GM21381 (cell line): ENCODE data around the gene ADA.
"Not testable (repeated sequence)": the region's sequence is repeated elsewhere in the genome, so short reads cannot be mapped to it uniquely, and the experiment has no call there.

Experiments used
- ATAC-seq: cut with Tn5 transposase; IDR thresholded peaks from one replicate; pipeline ENCODE4 v1.9.1; 2021; ENCODE audit warnings: mild to moderate bottlenecking, moderate library complexity; ENCODE audit not compliant: unreplicated experiment

Gene ADA

DNA sequence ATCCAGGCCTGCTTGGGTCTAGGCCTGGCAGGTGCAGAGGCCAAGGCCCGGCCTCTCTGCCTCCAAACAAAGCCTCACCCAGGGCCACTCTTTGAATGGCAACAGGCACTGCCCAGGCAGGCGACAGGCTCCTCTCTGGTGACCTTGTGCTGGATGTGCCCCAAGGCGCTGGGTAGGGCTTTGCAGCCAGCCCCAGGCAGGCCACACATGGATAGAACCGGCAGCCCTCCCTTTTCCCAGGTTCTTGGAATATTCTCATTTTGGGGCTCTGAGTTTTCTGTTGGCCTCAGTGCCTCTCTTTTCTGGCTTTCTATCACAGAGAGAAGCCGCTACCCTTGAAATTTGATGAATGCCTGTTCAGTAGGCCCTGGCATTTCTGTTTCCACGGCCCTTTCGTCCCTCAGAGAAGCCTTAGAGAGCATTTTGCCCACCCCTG lies 50.2 kb downstream of the ADA start:
- no peak for ATAC-seq

DNA sequence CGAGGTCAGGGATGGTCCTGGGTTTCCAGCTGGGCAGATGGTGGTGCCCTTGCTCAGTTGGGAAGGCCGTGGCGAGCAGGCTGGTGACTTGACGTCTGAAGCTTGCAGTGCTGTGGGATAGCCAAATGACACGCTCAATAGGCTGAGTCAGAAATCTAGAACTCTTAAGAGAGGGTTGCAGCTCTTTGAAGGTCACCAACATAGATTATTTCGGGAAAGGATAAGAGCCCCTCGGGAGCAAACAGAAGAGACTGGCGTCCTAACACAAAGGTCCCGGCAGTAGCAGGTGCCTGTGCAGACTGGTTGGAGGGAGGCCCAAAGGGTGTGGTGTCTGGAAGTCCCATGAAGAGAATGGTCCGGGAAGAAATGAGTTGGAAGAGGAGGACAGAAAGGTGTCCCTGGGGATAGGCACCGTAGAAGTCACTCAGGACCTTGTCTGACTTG lies 50.7 kb downstream of the ADA start:
- no peak for ATAC-seq

DNA sequence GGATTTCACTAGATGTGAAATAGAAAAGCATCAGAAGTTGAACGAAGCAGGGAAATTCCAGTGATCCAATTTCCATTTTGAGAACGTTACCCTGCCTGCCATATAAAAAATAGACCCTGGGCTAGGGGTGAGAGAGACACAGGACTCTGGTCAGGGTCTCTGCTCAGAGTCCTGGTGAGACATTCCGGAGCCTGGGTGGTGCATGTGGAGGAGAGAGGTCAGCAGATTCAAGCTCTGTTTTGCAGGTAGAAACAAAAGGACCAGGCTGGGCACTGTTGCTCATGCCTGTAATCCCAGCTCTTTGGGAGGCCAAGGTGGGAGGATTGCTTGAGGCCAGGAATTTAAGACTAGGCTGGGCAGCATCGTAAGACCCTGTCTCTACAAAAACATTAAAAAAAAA lies 51.2 kb downstream of the ADA start:
- no peak for ATAC-seq

DNA sequence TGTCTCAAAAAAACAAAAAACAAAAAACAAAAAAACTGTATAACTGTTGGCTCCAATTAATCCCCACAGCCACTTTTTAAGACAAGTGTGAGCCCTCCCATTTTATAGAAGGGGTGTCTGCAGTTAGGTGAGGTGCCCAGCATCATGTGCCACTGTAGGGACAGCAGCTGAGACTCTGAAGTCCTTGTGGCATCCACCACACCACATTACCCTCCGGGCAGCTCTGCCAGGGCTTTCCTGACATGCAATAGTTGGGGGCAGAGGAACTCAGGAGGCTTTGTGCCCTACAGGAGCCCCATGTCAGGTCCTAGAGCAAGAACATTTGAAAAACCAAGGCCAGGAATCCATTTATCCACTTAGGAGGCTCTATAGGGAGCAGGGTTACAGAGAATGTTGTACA lies 51.8 kb downstream of the ADA start:
- ATAC-seq: no peak

DNA sequence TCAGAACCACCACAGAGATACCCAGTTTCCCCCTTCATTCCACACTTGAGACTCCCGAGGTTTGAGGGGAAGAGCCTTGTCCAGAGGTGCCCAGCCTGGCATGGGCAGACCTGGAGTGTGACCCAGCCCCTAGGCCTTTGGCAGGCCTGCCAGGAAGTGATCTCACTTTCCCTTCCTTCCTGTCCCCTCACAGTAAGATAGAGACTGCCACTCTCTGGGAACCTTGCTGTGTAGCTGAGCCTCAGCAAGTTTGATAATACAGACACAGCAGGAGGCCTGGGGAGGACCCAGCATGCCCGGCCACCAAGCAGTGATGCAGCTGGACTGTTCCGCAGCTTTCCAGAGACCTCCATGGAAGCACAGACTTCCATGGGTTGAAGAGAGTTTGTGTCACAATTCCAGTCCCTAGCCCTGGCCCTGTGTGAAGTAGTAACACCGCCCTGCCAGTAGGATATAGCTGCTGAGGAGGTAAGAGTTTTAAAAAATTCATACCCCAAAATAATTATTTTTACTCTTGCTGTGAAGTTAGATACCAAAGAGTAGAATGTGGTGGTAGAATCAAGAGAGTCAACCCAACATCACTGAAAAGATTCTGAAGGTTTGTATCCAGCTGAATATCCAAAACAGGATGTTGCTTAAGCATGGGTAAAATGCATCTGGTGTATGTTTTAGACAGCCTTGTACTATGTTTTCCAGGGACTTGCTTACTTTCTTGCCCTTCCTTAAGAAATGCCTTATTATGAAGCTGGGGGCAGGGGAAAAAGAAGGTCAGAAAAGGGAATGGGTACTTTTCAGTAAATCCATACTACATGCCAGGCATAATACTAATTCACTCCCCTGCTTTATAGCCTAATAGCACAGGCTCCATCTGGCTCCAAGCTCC lies 52.8 kb downstream of the ADA start:
- no peak for ATAC-seq

DNA sequence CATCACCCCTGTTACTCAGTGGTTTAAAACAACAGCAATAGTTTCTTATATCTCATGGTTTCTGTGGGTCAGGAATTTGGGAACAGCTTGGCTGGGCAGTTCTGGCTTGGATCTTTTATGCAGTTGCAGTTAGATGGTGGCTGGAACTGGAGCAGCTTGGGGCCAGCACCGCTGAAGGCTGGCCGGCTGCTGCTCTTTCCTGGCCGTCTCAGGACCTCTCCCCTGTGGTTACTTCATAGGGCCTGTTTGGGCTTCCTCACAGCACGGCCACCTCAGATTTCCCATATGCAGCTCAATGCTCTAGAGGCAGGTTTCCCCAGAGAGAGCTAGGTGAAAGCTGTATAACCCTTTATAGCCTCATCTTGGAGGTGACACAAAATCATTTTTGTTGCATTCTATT lies 53.6 kb downstream of the ADA start:
- ATAC-seq: no peak

DNA sequence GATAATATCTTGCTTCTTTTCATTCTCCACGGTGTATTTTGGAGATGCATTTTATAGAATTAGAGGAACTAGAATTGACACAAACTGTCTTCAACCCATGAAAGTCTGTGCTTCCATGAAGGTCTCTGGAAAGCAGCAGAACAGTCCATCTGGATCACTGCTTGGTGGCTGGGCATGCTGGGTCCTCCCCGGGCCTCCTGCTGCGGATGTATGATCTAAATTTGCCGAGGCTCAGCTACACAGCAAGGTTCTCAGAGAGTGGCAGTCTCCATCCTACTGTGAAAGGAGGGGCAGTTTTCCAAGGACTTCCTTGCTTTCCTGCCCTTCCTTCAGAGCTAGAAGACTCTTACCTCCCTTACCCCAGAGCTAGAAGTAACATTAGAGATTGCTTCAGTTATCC lies 54.0 kb downstream of the ADA start:
- ATAC-seq: no peak

DNA sequence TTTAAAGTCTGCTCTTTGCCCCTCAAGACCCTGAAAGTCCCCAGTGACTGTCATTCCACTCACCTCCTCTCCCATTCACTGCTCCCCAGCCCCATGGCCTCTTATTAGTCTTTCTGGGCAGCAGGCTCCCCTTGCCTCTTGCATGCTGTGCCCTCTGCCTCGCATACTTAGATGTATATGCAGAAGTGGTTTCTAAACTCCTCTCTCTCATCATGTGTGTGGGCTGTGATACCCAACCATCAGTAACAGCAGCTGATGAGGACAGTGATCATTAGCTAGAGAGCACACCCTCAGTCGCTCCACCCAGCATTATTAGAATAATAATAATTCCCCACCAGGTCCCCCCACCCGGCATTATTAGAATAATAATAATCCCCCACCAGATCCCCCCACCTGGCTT lies 54.6 kb downstream of the ADA start:
- no peak for ATAC-seq

DNA sequence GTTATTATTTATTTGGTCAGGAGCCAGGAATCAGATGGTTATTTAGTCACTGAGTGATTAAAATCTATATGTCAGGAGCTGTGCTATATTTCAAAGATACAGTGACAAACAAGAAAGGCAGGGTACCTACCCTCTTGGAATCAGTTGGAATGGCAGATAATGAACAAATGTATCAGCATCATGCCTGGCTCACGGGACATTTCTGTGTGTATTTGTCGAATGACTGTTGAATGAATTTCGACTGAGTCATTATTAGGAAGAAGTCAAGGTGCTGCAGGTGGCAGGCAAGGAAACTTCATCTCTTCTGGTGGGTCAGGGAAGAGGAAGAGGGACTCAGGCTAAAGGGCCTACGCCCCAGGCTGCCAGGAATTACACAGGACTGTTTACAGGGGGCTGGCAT lies 55.5 kb downstream of the ADA start:
- ATAC-seq: no peak

DNA sequence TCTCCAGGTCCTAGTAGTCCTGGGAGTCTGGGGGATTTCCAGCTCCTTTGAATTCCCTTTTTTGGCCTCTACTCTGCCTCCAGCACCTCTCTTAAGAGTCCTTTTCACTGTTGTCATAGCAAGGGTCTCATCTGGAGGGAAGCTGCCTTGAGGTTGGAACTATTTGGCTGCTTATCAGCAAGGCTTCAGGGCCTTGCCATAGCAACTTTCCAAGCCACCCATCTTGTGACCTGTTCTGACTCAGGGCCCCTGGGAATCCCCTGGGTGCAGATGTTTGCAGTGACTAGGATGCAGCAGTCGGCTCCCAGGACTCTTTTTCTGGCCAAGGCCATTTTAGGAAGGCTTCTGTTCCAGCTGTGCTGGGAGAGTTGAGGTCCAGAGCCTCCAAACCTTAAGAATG lies 56.8 kb downstream of the ADA start:
- ATAC-seq: no peak

DNA sequence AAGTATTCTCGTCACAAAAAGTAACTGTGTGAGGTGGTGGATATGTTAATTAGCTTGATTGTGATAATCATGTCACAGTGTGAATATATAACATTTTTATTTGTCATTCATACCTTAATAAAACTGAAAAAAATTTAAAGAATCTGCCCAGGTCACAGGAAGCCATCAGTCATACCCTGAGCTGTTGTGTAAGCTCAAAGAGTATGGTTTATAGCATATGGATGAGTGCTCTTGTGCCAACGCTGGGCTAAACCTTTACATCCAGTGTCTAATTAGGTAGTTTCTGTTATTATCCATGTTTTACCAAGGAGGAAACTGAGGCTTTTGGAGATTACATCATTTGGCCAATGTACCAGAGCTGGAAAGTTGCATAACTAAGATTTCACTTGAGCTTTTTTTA lies 57.7 kb downstream of the ADA start:
- ATAC-seq: no peak

DNA sequence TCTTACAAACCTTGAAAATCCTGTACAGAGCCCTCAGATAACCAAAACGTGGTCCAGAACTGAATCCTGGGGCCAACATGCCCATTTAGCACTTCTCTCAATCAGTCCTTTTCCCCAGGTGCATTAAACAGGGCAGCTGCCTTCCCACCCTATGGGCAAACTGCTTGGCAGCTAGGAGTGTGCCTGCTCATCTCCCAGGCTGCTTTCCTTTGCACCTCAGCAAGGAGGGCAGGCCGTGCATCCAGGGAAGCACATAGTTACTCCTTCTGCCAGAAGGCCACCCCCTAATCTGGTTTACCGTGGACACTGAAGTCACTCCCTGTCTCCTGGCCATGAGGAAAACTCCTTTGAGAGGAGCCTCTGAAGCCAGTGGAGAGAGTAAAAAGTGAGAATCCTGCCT lies 59.1 kb downstream of the ADA start:
- ATAC-seq: no peak

DNA sequence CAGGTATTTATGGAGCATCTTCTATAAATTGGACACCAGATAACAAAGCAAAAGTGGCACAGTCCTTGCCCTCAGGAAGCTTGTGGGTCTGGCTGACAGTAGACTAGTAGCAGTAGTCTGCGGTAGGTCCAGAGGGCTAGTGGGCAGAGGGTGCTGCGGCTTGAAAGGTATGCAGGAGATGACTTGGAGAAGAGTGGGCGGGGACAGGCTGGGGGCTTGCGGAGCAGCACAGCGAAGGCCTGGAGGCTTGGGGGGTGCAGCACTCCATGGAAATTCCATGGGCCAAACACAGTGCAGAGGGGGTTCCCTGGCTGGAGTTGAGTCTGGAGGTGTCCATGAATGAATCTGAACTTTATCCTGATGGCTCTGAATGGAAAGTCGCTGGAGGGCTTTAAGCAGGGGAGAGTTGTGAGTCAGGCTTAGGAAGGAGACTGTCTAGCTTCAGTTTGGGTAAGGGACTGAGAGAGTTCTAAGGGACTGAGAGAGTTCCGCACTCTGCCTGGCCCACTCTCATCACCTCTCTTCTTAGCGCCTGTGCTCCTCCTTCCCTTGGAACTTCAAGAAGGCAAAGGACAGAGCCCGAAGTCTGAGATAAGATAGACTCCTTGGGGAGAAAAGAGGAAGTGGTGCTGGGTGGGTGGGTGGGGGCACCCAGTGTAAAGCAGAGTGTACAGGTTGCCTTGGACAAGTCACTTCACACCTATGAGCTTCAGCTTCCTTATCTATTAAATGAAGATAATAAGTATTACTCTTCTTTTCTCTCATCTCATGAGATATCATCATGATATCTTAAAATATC lies 60.3 kb downstream of the ADA start:
- no peak for ATAC-seq

DNA sequence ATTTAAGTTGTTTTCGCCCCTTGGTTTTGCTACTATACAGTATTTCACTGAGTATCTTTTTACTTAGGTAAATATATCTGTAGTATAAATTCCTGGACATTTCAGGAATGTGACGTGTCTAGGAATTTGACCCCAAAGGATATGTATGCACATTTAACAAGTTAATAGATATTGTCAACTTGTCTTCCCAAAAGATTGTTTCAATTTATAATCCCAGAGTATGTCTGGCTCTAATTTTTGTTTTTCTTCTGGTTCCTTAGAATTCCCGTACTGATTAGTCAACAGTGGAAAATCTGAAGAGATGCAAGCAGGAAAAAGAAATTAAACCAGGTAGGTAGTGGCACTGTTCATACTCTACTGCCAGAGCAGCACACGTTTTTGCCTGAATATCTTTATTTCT lies 62.0 kb downstream of the ADA start:
- no peak for ATAC-seq

DNA sequence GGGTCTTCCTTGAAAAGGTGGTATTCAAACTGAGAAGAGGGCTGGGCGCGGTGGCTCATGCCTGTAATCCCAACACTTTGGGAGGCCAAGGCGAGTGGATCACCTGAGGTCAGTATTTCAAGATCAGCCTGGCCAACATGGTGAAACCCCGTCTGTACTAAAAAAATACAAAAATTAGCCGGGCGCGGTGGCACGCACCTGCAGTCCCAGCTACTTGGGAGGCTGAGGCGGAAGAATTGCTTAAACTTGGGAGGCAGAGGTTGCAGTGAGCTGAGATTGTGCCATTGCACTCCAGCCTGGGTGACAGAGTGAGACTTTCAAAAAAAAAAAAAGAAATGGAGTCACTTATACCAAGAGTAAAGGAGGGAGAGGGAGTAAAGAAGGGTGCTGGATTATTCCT lies 63.2 kb downstream of the ADA start:
- not testable (repeated sequence) for ATAC-seq

DNA sequence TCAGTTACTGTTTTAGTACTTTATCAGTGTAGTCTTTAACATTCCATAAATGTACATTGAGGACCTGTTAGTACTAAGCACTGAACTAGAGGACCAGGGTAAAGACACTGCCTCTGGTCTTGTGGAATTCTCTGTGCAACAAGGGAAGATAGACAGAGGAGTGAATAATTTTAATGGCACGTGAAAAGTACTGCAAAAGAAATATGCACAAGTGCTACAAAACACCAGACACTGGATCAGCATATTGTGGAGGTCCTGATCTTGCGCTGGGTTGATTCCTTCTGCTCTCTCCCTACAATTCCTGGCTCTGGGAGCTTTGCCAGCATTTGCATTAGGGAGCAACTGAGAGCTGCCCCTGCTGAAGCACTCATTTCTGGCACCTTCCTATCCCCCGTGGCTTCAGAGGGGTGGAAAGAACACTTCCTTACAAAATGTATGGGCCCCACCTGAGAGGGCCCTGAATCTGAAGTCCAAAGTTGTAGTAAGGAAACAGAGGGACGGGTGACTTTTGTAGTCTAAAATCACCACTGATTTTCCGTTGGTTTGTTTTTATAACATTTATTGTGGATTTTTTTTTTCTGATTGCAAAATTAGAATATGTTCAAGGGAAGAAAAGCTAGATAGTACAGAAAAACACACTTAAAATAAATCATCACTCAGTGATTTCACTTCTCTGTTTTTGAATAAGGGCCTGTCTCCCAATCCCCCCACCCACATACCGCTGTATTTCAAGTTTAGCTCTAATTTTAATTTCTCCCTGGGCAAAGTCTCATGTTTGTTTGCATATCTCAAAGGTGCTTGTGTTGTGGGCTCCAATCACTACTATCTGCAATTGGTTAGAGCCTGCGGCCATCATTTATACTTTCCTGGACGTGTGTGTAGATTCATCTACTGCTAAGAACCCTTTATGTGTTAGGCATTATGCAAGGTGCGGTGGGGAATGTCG lies 64.2 kb downstream of the ADA start:
- ATAC-seq: no peak

DNA sequence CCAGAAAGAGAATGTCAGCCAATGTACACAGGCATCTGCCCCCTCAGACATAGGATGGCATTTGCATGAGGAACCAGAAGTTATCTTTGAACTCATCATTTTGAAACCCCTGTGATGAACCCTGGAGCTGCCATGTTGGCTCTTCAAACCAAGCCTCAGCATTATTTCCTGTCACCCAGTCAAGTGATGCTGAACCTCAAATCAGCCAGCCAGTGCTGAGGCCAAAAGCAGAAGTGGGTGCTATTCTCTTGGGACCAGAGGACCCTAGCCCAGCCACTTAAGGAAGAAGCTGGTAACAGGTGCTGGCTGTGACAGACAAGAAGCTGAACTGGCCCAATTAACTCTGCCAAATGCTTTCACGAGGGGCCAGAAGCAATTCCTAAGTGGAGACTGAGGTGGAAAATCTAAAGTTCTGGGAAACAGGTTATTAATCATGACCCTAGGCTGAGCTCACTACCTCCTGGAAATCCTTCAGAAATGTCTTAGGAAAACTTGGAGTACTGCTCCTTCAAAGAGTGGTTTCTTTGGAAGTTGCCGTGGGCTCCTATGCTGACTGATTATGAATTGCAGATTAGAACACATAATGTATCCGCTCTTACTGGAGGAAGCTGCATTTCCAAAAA lies 65.1 kb downstream of the ADA start:
- ATAC-seq: no peak

DNA sequence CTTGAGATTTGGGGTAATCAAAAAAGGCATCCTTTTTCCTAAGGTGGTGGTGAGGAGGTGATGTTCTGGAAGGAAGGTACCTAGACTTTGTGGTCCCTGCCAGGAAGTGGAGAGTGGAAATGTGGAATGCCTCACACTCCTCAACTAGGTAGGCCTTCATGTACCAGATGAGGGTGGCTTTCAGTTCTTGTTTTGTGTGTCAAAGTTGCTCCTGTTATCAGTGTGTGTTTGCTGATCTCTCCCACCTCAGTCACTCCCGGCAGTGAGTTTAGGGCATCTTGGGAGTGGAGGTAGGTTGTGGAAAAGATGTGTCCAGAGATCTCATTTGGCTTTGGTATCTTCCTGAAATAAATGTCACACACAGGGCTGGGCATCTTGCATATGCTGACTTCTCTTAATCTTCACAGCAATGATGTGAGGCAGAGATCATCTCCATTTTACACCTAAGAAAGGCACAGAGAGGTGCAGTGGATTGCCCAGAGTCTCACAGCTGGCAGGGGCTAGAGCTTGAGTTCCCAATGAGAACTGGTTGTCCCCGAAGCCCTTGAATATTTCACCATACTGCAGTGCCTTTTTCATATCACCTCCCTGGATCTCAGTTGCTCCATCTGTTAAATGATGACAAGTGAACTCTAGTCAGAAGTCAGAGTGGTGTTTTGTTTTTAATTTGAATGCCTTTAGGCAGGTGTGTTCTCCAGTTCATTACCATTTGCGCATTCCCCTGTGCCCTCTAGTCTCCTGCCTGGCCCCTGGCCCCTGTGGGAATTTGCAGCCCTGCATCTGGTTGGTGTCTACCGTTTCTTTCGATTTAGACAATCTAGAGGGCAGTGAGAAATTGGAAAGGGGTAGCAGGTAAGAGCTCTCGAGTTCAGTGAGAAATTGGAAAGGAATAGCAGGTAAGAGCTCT lies 66.2 kb downstream of the ADA start:
- no peak for ATAC-seq

DNA sequence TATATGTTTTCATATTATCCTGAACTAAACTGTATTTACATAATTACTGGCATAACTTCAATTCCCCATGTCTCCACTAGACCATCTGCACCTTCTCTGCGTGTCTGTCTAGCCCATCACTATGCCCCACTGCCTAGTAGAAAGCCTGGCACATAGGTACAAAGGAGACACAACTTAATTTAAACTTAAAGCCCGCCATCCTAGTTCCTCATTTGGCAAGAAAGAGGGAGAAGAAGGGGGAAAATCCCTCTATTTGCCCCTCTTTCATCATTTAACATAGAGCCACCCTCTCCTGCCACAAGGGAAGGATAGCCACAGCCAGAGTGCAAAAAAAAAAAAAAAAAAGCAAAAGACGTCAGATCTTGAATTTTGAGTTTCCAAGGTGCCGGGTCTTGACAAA lies 67.3 kb downstream of the ADA start:
- ATAC-seq: no peak

DNA sequence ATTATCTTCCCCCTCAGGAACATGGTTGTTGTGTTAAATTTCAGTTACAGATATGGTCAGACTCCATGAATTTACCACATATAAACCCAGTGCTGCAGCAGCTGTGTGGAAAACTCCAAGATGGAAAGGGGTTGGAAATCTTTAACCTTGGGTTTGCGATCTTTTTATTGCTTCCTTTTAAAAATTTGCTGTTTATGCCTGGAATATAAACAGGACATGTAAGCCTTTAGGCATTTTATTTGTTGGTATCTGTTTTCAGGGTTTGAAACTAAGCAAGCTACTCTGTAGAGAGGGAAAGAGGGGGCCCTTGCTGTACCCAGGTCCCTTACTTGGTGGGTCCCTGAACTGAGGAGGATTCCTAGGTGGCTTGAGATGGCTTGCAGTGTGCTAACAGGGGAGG lies 68.3 kb downstream of the ADA start:
- no peak for ATAC-seq
